NCI-H2196 treated with DMSO at 0.1 percent for 48 hours (cell line): Measurements from ENCODE around the gene NOL4L.
"Not testable (repeated sequence)": the region's sequence is repeated elsewhere in the genome, so short reads cannot be mapped to it uniquely, and the experiment has no call there.

Source experiments
- DNase-seq: peaks from one replicate; lab custom pipeline; 2025; ENCODE audit not compliant: unreplicated experiment; lab: John Stamatoyannopoulos, UW

Gene NOL4L

DNA sequence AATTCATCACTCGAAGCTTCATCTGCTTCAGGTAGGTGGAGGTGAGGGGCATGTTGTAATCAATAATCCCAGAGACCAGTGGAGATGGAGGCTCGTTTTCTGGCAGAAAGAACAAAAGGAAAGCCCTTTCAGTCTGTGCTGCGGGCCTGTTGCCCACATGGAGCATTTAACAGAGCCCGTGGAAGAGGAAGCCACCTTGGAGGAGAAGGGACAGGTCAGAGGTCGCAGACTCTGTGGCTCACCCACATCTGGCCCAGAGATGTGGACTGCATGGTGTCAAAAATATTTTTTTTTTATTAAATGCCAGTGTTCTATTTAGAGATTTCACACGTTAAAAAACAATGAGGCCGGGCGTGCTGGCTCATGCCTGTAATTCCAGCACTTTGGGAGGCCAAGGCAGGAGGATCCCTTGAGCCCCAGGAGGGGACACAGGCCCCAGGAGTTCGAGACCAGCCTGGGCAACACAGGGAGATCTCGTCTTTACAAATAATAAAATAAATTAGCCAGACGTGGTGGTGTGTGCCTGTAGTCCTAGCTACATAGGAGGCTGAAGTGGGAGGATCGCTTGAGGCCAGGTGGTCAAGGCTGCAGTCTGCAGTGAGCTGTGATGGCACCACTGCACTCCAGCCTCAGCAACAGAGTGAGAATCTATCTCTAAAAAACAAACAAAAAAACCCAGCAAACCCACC is 73.6 kb downstream of the NOL4L start:
- DNase-seq, result no peak

GRCh38 chr20:32510601-32511357 is 74.4 kb downstream of the NOL4L start:
- no peak for DNase-seq

DNA sequence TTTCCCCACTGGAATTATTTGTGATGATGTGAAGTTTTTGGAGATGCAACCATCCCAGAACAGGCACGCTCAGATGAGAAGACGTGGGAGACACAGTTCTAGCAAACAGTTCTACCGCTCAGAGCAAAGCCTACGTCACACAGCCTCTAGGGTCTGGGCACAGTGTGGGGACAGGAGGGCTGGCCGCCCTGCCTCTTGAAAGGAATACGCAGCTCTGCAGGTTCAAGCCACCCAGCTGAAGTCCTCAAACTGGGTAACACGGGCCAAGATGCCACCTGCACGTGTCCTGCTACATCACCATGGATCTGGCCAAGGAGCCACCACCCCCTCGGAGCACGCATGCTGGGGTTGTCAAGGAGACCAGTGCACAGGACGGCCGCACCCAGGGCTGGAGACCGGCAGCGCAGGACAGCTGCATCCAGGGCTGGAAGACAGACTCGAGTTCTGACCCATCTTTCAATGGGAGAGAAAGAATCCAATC is 75.0 kb downstream of the NOL4L start:
- DNase-seq, result no peak

GRCh38 chr20:32509639-32510066 is 75.5 kb downstream of the NOL4L start:
- peak; percentile 27 for DNase-seq

GRCh38 chr20:32508775-32509119 is 76.4 kb downstream of the NOL4L start:
- DNase-seq, result no peak

- no peak for DNase-seq
These were observed 76.9 kb downstream of the NOL4L start for GRCh38 chr20:32507998-32508774.

GRCh38 chr20:32506721-32507120 is 78.4 kb downstream of the NOL4L start:
- DNase-seq, result no peak

DNA sequence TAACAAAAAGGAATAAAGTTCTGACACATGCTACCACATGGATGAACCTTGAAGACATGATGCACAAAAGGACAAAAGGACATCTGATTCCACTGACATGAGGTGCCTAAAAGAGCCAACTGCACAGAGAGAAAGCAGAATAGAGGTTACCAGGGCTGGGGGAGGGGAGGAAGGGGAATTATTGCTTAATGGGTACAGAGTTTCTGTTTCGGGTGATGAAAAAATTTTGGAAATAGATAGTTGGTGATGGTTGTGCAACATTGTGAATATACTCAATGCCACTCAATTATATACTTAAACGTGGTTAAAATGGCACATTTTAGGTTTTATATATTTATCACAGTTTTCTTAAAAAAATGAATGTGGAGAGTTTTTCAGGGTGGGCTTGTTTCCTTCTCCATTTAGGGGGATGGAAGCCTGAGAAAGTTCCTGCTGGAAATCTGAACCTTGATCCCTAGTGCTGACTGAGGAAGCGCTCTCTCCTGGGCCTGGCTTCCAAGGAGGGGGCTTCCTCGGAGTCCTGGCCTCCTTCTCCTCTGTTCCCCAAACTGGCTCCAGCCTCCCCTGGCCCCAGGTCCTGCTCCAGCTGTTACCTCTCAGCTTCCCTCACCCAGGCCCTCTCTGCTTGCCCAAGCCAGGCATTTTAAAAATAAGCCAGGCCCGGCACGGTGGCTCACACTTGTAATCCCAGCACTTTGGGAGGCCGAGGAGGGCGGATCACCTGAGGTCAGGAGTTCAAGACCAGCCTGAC is 79.2 kb downstream of the NOL4L start:
- no peak for DNase-seq

DNA sequence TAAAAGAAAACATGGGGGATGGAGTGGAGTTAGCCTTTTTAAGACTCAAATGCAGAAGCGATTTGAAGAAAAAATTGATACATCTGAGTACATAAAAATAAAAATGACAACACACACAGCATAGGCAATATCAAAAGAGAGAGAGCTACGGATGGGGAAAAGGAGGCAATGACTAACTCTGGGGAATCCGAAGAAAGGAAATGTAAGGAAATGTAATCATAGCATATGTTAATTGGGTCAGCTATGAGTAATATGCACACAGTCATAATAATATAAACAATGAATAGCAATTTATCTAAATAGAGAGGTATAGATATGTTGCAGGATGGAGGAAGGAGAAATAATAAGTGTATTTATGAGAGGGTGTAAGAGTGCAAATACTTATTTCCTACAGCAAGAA is 83.4 kb downstream of the NOL4L start:
- DNase-seq, result no peak

DNA sequence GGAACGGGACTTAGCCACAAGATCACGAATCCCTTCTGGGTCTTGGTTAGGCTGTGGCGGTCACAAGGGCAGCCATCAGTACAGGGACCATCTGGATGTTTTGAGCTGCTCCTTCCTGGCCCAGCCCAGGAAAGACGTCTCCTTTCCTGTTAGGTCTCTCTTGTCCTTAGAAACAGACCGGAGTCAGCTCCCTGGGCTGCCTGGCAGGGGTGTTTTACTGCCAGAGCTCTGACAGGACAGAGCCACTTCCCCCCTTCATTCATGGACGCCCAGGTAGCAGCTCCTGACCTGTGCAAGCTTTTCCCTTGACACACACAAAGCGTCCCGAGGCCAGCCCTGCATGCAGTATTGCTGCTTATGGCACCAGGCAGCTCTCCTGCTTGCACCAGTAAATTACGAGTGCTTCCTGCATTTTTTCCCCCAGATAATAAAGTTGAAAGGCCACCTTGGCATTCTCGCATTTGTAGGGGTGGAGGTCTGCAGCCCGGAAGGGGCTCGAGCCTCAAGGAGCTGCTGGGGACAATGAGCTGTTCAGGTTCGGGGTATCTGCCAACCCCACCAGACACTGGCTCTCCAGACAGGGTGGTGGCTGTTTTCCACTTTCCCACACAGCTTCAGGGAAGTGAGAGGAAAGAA is 87.4 kb downstream of the NOL4L start:
- no peak for DNase-seq

DNA sequence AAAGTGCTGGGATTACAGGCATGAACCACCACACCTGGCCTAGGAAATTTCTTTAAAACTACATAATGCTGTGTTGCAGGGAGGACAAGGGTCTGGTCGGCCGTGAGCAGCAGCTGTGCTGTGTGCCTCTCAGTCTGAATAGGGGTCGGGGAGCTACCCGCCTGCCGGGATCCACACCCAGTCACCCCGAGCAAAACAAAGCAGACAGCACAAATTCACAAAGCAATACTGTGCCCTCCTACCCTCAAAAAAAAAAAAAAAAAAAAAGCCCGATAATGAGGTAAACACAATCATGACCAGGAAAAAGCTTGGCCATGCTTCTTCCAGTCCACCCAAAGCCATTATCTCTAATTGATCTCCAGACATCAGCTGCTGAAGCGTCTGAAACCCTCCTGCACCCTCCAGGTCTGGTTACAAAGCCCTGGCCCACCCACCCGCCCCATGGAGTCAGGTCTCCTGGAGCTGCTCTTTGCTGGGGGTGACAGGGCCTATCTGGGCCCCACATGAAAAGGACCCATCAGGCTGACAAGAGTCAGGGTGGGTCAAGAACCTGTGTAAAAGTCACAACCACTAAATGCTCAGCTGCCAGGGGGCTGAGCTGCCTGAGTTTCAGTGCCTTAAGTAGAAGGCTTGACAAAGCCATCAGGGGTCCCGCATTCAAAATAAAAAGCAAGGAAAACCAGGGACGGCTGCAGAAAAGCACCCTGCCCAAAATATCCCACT is 88.2 kb downstream of the NOL4L start:
- DNase-seq, result no peak

DNA sequence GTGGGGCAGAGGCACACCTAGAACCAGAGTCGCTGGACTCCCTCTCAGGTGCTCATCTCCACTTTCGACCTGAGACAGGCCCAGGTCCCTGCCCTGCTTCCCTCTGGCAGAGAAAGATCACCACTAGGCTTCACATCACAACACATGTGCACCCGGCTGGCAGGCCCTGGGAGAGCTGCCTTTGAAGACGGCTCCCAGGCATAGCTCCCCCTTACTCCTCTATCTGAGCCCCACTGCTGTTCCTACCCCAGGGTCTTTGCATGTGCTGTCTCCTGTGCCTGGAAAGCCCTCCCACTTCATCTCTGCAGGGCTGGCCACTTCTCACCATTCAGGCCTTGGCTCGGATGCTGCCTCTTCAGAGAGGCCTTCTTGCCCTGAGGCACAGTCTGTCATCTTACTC is 89.2 kb downstream of the NOL4L start:
- no peak for DNase-seq

GRCh38 chr20:32495217-32495565 is 89.9 kb downstream of the NOL4L start:
- no peak for DNase-seq

DNA sequence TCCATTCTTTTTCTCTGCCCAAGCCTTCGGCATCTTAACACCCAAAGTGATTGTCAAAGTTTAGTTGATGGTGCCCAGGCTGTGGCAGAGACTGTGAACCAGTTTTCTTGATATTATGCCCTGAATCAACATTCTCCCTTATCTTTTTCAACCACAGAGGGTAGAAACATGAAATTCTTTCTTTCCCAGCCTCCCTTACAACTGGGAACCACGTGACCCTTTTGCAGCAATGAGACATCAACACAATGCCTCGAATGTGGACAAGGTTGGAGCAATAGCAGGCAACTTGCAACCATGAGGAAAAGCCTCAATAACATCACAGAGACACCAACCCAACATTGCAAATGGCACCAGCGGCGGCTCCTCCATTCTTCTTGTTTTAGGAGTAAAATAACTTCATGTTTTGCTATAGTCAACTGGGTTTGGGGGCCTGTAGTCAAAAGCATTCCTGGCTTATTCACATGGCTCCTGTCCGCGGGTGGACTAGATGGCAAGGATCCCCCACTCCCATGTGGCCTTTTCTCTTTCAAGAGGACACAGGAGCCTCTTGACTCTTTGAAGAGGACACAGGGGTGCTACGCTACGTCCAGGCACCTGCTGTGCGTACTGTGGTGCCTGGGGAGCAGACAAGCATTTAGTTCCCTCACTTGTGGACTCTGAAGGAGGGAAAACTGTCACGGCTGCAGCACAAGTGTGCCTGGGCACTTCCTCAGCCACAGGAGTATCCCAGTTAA is 90.5 kb downstream of the NOL4L start:
- DNase-seq, result no peak

DNA sequence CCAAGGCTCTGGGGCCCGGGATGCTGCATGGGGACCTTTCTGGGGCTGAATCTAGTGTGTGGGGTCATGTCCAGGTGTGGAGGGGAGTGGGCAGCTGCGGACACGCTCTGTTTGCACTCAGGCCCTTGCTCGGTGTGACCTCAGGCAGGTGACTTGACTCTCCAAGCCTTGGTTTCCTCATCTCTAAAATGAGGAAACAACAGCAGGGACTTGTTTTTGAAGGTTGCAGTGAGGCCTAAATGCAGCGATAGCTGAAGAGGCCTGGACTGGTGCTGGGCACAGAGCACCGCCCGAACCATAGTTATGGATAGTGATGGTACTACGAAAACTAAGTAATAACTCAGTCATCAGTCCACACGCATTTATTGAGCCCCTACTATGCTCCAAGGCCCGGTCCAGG is 91.8 kb downstream of the NOL4L start:
- DNase-seq, result no peak

GRCh38 chr20:32491764-32492151 is 93.4 kb downstream of the NOL4L start:
- DNase-seq, result not testable (repeated sequence)

- DNase-seq, result no peak
These were observed 94.0 kb downstream of the NOL4L start for GRCh38 chr20:32490942-32491763.

- DNase-seq, result no peak
These were observed 96.9 kb downstream of the NOL4L start for GRCh38 chr20:32488066-32488838.
